ENCODE results near the gene SLC66A1.

The SLC66A1 gene

GRCh38 chr1:19325958-19326747 lies 14.0 kb downstream of the SLC66A1 start:
- DNase-seq (ENCODE audit: low read depth), result no peak

- DNase-seq (ENCODE audit: low read depth), result no peak
These were observed 14.6 kb downstream of the SLC66A1 start for GRCh38 chr1:19326748-19327065.

- DNase-seq (ENCODE audit: low read depth), result no peak
These were observed 15.2 kb downstream of the SLC66A1 start for GRCh38 chr1:19327301-19327700.

GRCh38 chr1:19327736-19328135 lies 15.6 kb downstream of the SLC66A1 start:
- no peak for DNase-seq (ENCODE audit: low read depth)

GRCh38 chr1:19328486-19328885 lies 16.4 kb downstream of the SLC66A1 start:
- no peak for DNase-seq (ENCODE audit: low read depth)

GRCh38 chr1:19329188-19329587 lies 17.1 kb downstream of the SLC66A1 start:
- DNase-seq (ENCODE audit: low read depth), result no peak

GRCh38 chr1:19329611-19330010 lies 17.5 kb downstream of the SLC66A1 start:
- DNase-seq (ENCODE audit: low read depth), result no peak

GRCh38 chr1:19330449-19331135 lies 18.5 kb downstream of the SLC66A1 start:
- no peak for DNase-seq (ENCODE audit: low read depth)

GRCh38 chr1:19331262-19331878 lies 19.2 kb downstream of the SLC66A1 start:
- no peak for DNase-seq (ENCODE audit: low read depth)

GRCh38 chr1:19332832-19333231 lies 20.7 kb downstream of the SLC66A1 start:
- DNase-seq (ENCODE audit: low read depth), result no peak

GRCh38 chr1:19333587-19334354 lies 21.6 kb downstream of the SLC66A1 start:
- DNase-seq (ENCODE audit: low read depth), result no peak

GRCh38 chr1:19336543-19336942 lies 24.4 kb downstream of the SLC66A1 start:
- no peak for DNase-seq (ENCODE audit: low read depth)

- no peak for DNase-seq (ENCODE audit: low read depth)
These were observed 25.2 kb downstream of the SLC66A1 start for GRCh38 chr1:19337289-19337688.

- no peak for DNase-seq (ENCODE audit: low read depth)
These were observed 26.2 kb downstream of the SLC66A1 start for GRCh38 chr1:19338323-19338762.

GRCh38 chr1:19339214-19339861 lies 27.2 kb downstream of the SLC66A1 start:
- DNase-seq (ENCODE audit: low read depth), result no peak

GRCh38 chr1:19340387-19340937 lies 28.3 kb downstream of the SLC66A1 start:
- no peak for DNase-seq (ENCODE audit: low read depth)

- DNase-seq (ENCODE audit: low read depth), result peak; percentile 71
These were observed 29.3 kb downstream of the SLC66A1 start for GRCh38 chr1:19341201-19342061.

GRCh38 chr1:19342062-19342750 lies 30.1 kb downstream of the SLC66A1 start:
- no peak for DNase-seq (ENCODE audit: low read depth)

- no peak for DNase-seq (ENCODE audit: low read depth)
These were observed 30.9 kb downstream of the SLC66A1 start for GRCh38 chr1:19342894-19343616.

Data from stimulated activated CD8-positive, alpha-beta memory T cell treated with anti-CD3 and anti-CD28 coated beads, Interleukin-15, amount 100 ng/mL, for 24 hours (primary cell).